Calu3 (cell line): ENCODE measurements around the gene ZDHHC11B. TPM values are rescaled to one million over a fixed set of nuclear protein-coding genes. Genes with fewer than 3 reads are reported as not detected.
"Not testable (repeated sequence)": the region's sequence is repeated elsewhere in the genome, so short reads cannot be mapped to it uniquely, and the experiment has no call there.

ENCODE experiments used
- BruUV-seq: library from RNA; stranded (reverse); fragments of 400-500 nt; replicated peaks from 2 replicates; lab custom pipeline; 2021; lab: Mats Ljungman, UMichigan
- CTCF ChIA-PET: fragments of 300-600 bp; sonication (Branson Sonifier 250); formaldehyde crosslinking; loops from one replicate; lab custom pipeline; 2022; ENCODE audit warnings: antibody characterized with exemption; lab: Charles Lee
- DNase-seq: peaks from one replicate; pipeline ENCODE4 v3.0.0; 2022
- H3K27ac Mint-ChIP-seq: one replicate; pipeline ENCODE4 v1.8.0; 2022; ENCODE audit warnings: mixed read lengths; ENCODE audit not compliant: unreplicated experiment
- H3K27me3 Mint-ChIP-seq: one replicate; pipeline ENCODE4 v1.8.0; 2022; ENCODE audit warnings: mixed read lengths; ENCODE audit not compliant: unreplicated experiment
- H3K36me3 Mint-ChIP-seq: one replicate; pipeline ENCODE4 v1.8.0; 2022; ENCODE audit warnings: mild to moderate bottlenecking, moderate library complexity, mixed read lengths; ENCODE audit not compliant: insufficient read depth, unreplicated experiment
- H3K4me1 Mint-ChIP-seq: one replicate; pipeline ENCODE4 v1.8.0; 2022; ENCODE audit warnings: mild to moderate bottlenecking, low read depth, mixed read lengths; ENCODE audit not compliant: unreplicated experiment
- H3K4me3 Mint-ChIP-seq: one replicate; pipeline ENCODE4 v1.8.0; 2022; ENCODE audit warnings: mild to moderate bottlenecking, low read depth, moderate library complexity, mixed read lengths; ENCODE audit not compliant: unreplicated experiment
- H3K9me3 Mint-ChIP-seq: one replicate; pipeline ENCODE4 v1.8.0; 2022; ENCODE audit warnings: low read depth, mixed read lengths; ENCODE audit not compliant: unreplicated experiment
- intact Hi-C: fragments of 100-400 bp; cut with micrococcal nuclease; formaldehyde crosslinking; loops from one replicate; pipeline ENCODE4 v1.10.0; 2022; ENCODE audit not compliant: unreplicated experiment
- total RNA-seq: library from RNA; stranded (reverse); gene quantifications from 2 replicates; pipeline ENCODE4 v1.2.3, GENCODE V29; 2022
- TF ChIP-seq, protein P1 (sequence below): fragments of 200-600 bp; IDR thresholded peaks from one replicate; pipeline ENCODE4 v1.8.0; 2022; ENCODE audit warnings: antibody characterized with exemption; ENCODE audit not compliant: unreplicated experiment

The ZDHHC11B gene
- total RNA-seq, 1 experiment from 2014 or later, result 3.0 TPM

GRCh38 chr5:773517-774264 is 10.8 kb downstream of the ZDHHC11B start:
- Mint-ChIP-seq H3K36me3 (no peaks in the 10 kb centered on the region), H3K27me3 (peaks cover 15% of the 10 kb centered on the region), H3K4me3 (no peak overlapping the region), H3K4me1 (no peaks in the 10 kb centered on the region), H3K27ac (no peak overlapping the region), H3K9me3 (no peaks in the 10 kb centered on the region)
- intact Hi-C loops, result no loop called here
- BruUV-seq, result no TSS peak
- CTCF ChIA-PET, result no interaction called here
- TF ChIP-seq, protein P1, sequence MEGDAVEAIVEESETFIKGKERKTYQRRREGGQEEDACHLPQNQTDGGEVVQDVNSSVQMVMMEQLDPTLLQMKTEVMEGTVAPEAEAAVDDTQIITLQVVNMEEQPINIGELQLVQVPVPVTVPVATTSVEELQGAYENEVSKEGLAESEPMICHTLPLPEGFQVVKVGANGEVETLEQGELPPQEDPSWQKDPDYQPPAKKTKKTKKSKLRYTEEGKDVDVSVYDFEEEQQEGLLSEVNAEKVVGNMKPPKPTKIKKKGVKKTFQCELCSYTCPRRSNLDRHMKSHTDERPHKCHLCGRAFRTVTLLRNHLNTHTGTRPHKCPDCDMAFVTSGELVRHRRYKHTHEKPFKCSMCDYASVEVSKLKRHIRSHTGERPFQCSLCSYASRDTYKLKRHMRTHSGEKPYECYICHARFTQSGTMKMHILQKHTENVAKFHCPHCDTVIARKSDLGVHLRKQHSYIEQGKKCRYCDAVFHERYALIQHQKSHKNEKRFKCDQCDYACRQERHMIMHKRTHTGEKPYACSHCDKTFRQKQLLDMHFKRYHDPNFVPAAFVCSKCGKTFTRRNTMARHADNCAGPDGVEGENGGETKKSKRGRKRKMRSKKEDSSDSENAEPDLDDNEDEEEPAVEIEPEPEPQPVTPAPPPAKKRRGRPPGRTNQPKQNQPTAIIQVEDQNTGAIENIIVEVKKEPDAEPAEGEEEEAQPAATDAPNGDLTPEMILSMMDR, result no peak
- no peak for DNase-seq

DNA sequence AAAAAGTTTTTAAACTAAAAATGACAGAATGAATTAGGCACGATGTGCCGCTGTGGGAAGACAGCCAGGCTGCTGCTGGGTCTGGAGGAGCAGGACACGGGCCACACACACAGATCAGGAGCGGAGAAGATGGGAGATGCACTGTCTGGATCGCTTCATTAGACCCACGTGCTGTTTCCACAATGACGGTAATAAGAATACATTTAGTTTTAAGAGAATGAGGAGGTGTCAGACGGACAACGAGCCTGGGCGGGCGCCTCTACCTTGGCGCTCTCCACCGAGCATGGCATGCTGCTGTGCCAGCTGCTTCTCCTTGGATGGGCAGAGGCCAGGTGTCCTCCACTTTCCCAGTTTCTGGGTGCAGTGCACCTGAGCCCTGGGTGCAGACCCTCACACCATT is 11.6 kb downstream of the ZDHHC11B start:
- H3K27me3 Mint-ChIP-seq, H3K4me1 Mint-ChIP-seq, DNase-seq, H3K9me3 Mint-ChIP-seq, BruUV-seq, H3K4me3 Mint-ChIP-seq, intact Hi-C loops, H3K36me3 Mint-ChIP-seq, CTCF ChIA-PET, H3K27ac Mint-ChIP-seq: not testable (repeated sequence)

DNA sequence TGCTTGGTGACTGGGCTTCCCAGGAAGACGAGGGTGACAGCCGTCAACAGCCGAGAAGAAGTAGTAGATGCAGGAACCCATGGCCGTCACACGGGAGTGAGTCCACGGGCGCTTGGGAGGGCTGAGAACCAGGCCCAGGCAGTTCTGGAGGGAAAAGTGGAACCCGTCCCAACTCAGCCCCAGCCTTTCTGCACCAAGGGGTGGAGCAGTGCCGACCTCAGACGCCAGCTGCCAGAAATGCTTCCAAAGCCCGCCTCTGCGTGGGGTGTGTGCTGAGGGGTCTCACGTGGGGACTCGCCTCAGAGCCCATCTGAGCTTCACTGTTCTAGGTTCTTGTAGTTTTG is 12.0 kb downstream of the ZDHHC11B start:
- H3K4me3 Mint-ChIP-seq, H3K36me3 Mint-ChIP-seq, H3K4me1 Mint-ChIP-seq, H3K27me3 Mint-ChIP-seq, DNase-seq, intact Hi-C loops, CTCF ChIA-PET, H3K27ac Mint-ChIP-seq, H3K9me3 Mint-ChIP-seq, BruUV-seq: not testable (repeated sequence)

- H3K27ac Mint-ChIP-seq, intact Hi-C loops, DNase-seq, H3K4me3 Mint-ChIP-seq, CTCF ChIA-PET, H3K36me3 Mint-ChIP-seq, H3K9me3 Mint-ChIP-seq, H3K4me1 Mint-ChIP-seq, H3K27me3 Mint-ChIP-seq, BruUV-seq: not testable (repeated sequence)
Measured at GRCh38 chr5:771841-772546, 12.5 kb downstream of the ZDHHC11B start.

GRCh38 chr5:771087-771781 is 13.3 kb downstream of the ZDHHC11B start:
- H3K4me3 Mint-ChIP-seq, H3K4me1 Mint-ChIP-seq, BruUV-seq, H3K27me3 Mint-ChIP-seq, DNase-seq, H3K9me3 Mint-ChIP-seq, intact Hi-C loops, CTCF ChIA-PET, H3K36me3 Mint-ChIP-seq, H3K27ac Mint-ChIP-seq: not testable (repeated sequence)

DNA sequence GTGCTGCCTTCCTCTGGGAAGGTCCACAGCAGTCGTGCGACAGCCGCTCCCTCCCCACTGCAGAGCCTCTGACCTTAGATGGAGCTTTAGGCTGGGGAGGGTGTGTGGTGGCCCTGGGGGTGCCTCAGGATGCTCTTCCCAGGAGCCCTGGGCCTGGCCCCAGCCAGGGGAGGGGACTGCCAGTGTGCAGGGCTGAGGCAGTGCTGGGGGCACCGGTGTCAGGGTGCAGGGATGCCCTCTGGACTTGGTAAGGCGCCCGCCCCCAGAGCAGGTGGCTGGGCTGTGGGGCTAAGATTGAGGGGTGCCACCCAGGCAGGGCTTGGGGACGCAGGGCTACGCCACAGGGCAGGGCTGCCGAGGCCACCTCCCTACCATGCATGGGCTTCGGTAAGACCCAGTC is 13.9 kb downstream of the ZDHHC11B start:
- H3K4me3 Mint-ChIP-seq, CTCF ChIA-PET, H3K4me1 Mint-ChIP-seq, H3K27me3 Mint-ChIP-seq, DNase-seq, intact Hi-C loops, BruUV-seq, H3K36me3 Mint-ChIP-seq, H3K27ac Mint-ChIP-seq, H3K9me3 Mint-ChIP-seq: not testable (repeated sequence)

DNA sequence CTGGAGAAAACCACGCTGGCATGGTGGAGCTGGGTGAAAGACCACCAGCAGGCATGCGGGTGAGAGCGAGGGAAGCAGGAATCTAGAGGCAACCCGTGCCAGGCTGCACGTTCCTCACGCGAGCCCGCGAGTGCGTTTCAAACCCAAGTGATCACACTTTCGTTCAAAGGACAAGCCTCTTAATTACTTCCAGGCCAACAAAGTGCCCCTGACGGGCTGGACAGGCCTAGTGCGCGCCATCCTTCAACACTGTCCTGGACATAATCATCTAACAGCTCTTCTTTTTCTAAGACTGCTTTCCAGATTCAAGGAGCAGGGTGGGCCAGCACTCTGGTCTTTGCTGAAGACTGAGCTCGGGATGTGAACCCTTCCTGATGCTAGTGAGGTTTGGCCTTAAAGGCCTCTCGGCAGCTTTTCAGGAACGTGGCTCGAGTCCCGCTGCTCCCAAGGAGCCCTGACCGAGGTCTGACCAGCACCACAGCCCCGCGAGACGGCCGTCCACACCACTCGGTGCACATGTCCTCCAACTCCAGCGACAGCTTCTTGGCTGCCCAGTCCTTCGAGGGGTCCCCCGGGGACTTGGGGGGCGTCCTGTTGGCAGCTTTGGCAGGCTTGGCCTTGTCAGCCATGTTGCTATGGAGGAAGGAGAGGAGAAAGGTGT is 14.9 kb downstream of the ZDHHC11B start:
- H3K27me3 Mint-ChIP-seq, BruUV-seq, CTCF ChIA-PET, H3K27ac Mint-ChIP-seq, H3K4me1 Mint-ChIP-seq, H3K36me3 Mint-ChIP-seq, intact Hi-C loops, DNase-seq, H3K4me3 Mint-ChIP-seq, H3K9me3 Mint-ChIP-seq: not testable (repeated sequence)
